MM.1S (cell line): ENCODE results near the gene PRSS16.

ENCODE experiments used
- DNase-seq: peaks from one replicate; pipeline ENCODE4 v3.0.0-alpha.2; 2015
- H2AFZ ChIP-seq: fragments of 300-600 bp; sonication (generic); 2 replicates; pipeline ENCODE4 v1.6.0; 2016; ENCODE audit warnings: antibody characterized with exemption, low read length
- H3F3A ChIP-seq: fragments of 300-600 bp; sonication (generic); 2 replicates; pipeline ENCODE4 v1.6.1; 2016; ENCODE audit warnings: mild to moderate bottlenecking, antibody characterized with exemption, low read length, moderate library complexity, mixed read lengths; ENCODE audit not compliant: insufficient read depth
- H3K27ac ChIP-seq: fragments of 300-600 bp; sonication (generic); 2 replicates; pipeline ENCODE4 v1.5.1; 2016; ENCODE audit warnings: mild to moderate bottlenecking, low read length
- H3K27me3 ChIP-seq: fragments of 300-600 bp; sonication (generic); replicated peaks from 2 replicates; pipeline ENCODE4 v1.6.0; 2016; ENCODE audit warnings: low read length; ENCODE audit not compliant: insufficient read depth
- H3K36me3 ChIP-seq: fragments of 300-600 bp; sonication (generic); replicated peaks from 2 replicates; pipeline ENCODE4 v1.6.1; 2016; ENCODE audit warnings: mild to moderate bottlenecking, low read length, mixed read lengths; ENCODE audit not compliant: insufficient read depth
- H3K4me1 ChIP-seq: fragments of 300-600 bp; sonication (generic); 2 replicates; pipeline ENCODE4 v1.6.1; 2016; ENCODE audit warnings: low read length, mixed read lengths
- H3K4me2 ChIP-seq: fragments of 300-600 bp; sonication (generic); 2 replicates; pipeline ENCODE4 v1.6.0; 2016; ENCODE audit warnings: low read depth, low read length
- H3K4me3 ChIP-seq: fragments of 300-600 bp; sonication (generic); 2 replicates; pipeline ENCODE4 v1.5.1; 2016; ENCODE audit warnings: low read length, mixed read lengths
- H3K79me2 ChIP-seq: fragments of 300-600 bp; sonication (generic); 2 replicates; pipeline ENCODE4 v1.6.1; 2016; ENCODE audit warnings: mixed run types, low read length, mixed read lengths
- H3K9ac ChIP-seq: fragments of 300-600 bp; sonication (generic); 2 replicates; pipeline ENCODE4 v1.6.1; 2016; ENCODE audit warnings: low read length, mixed read lengths
- H3K9me2 ChIP-seq: fragments of 300-600 bp; sonication (generic); replicated peaks from 2 replicates; pipeline ENCODE4 v1.6.1; 2016; ENCODE audit warnings: mild to moderate bottlenecking, low read length, mixed read lengths; ENCODE audit not compliant: insufficient read depth
- H3K9me3 ChIP-seq: fragments of 300-600 bp; sonication (generic); replicated peaks from 2 replicates; pipeline ENCODE4 v1.6.1; 2016; ENCODE audit warnings: mild to moderate bottlenecking, low read length, mixed read lengths; ENCODE audit not compliant: insufficient read depth
- H4K20me1 ChIP-seq: fragments of 300-600 bp; sonication (generic); 2 replicates; pipeline ENCODE4 v1.6.1; 2016; ENCODE audit warnings: mild to moderate bottlenecking, low read length, moderate library complexity, mixed read lengths; ENCODE audit not compliant: insufficient read depth
- CTCF ChIP-seq: fragments of 300-600 bp; sonication (generic); IDR thresholded peaks from 2 replicates; pipeline ENCODE4 v1.5.1; 2016; ENCODE audit warnings: antibody characterized with exemption, low read length, mixed read lengths
- EZH2 ChIP-seq: fragments of 300-600 bp; sonication (generic); optimal IDR thresholded peaks from 2 replicates; pipeline ENCODE3; 2017; ENCODE audit warnings: low read depth, mild to moderate bottlenecking, antibody characterized with exemption, low read length, mixed read lengths
- EZH2phosphoT487 ChIP-seq: fragments of 300-600 bp; sonication (generic); IDR thresholded peaks from 2 replicates; pipeline ENCODE4 v1.6.1; 2018; ENCODE audit warnings: antibody characterized with exemption, low read length

The PRSS16 gene

GRCh38 chr6:27247133-27247836 is at the start of gene PRSS16:
Gene PRSS16 (plus strand): TSS chr6:27247701. CDS start chr6:27247738, 37 bp downstream.
- no peak within 1 kb of the TSS for H3K27ac ChIP-seq
- no peaks in the 10 kb centered on the region for H3K79me2 ChIP-seq
- DNase-seq: no peak
- no peaks in the 10 kb centered on the region; the same call in 1 of the 2 replicates for H3F3A ChIP-seq
- H4K20me1 ChIP-seq: no peaks in the 10 kb centered on the region
- H3K4me1 ChIP-seq: peaks cover 4% of the 10 kb centered on the region
- no peaks in the 10 kb centered on the region for H3K36me3 ChIP-seq
- no peak within 1 kb of the TSS for H3K4me2 ChIP-seq
- H2AFZ ChIP-seq: no peak within 1 kb of the TSS
- no peaks in the 10 kb centered on the region for H3K9me2 ChIP-seq
- no peak within 1 kb of the TSS for H3K9ac ChIP-seq
- TF ChIP-seq EZH2phosphoT487 (no peak), CTCF (no peak), EZH2 (no peak)
- no peaks in the 10 kb centered on the region for H3K27me3 ChIP-seq
- no peaks in the 10 kb centered on the region for H3K9me3 ChIP-seq
- no peak within 1 kb of the TSS for H3K4me3 ChIP-seq

- Histone ChIP-seq H3K4me3 (no peak overlapping the region), H3K9ac (no peak overlapping the region), H3K4me2 (no peak overlapping the region), H4K20me1 (no peaks in the 10 kb centered on the region), H2AFZ (no peak overlapping the region), H3K4me1 (no peaks in the 10 kb centered on the region), H3K9me2 (no peaks in the 10 kb centered on the region), H3K27me3 (no peaks in the 10 kb centered on the region), H3K36me3 (no peaks in the 10 kb centered on the region), H3K27ac (no peak overlapping the region), H3F3A (no peaks in the 10 kb centered on the region), H3K79me2 (no peaks in the 10 kb centered on the region), H3K9me3 (no peaks in the 10 kb centered on the region)
- no peak for TF ChIP-seq EZH2phosphoT487
- no peak for TF ChIP-seq CTCF
- no peak for TF ChIP-seq EZH2
- DNase-seq: no peak
Observed at GRCh38 chr6:27205375-27206278, 41.9 kb upstream of the PRSS16 start.

- TF ChIP-seq CTCF (no peak), EZH2phosphoT487 (no peak), EZH2 (no peak)
- Histone ChIP-seq H3K79me2 (no peaks in the 10 kb centered on the region), H3K9me2 (no peaks in the 10 kb centered on the region), H3K4me2 (no peak overlapping the region), H3K27me3 (no peaks in the 10 kb centered on the region), H3F3A (no peaks in the 10 kb centered on the region), H3K9ac (no peak overlapping the region), H3K4me1 (no peaks in the 10 kb centered on the region), H4K20me1 (no peaks in the 10 kb centered on the region), H3K9me3 (no peaks in the 10 kb centered on the region), H2AFZ (no peak overlapping the region), H3K27ac (no peak overlapping the region), H3K4me3 (no peak overlapping the region), H3K36me3 (no peaks in the 10 kb centered on the region)
- no peak for DNase-seq
Observed at GRCh38 chr6:27206806-27207205, 40.7 kb upstream of the PRSS16 start.
